H1 (cell line): Measurements from ENCODE around the gene MAN2C1. TPM values are rescaled to one million over a fixed set of nuclear protein-coding genes. Genes with fewer than 3 reads are reported as not detected.

Experiments used
- CHD2 ChIP-seq: IDR thresholded peaks from 2 replicates; pipeline ENCODE4 v1.6.1; 2012; ENCODE audit warnings: low read length, improper control_type of control experiment
- CHD7 ChIP-seq: fragments of 300-600 bp; sonication (generic); IDR thresholded peaks from 2 replicates; pipeline ENCODE4 v1.7.1; 2012; ENCODE audit warnings: low read length, moderate library complexity, mild to moderate bottlenecking, inconsistent platforms; ENCODE audit not compliant: insufficient replicate concordance
- KDM5A ChIP-seq: fragments of 200-600 bp; IDR thresholded peaks from 2 replicates; pipeline ENCODE4 v1.7.1; 2012; ENCODE audit warnings: mild to moderate bottlenecking, low read length, inconsistent platforms, mixed read lengths
- NRF1 ChIP-seq: IDR thresholded peaks from 2 replicates; pipeline ENCODE4 v1.6.1; 2011; ENCODE audit warnings: mild to moderate bottlenecking, low read depth, low read length, improper control_type of control experiment
- RFX5 ChIP-seq: IDR thresholded peaks from 2 replicates; pipeline ENCODE4 v1.6.1; 2011; ENCODE audit warnings: low read depth, low read length, improper control_type of control experiment, borderline replicate concordance
- SP2 ChIP-seq: IDR thresholded peaks from 2 replicates; pipeline ENCODE4 v1.6.1; 2012; ENCODE audit warnings: mild to moderate bottlenecking, low read length, inconsistent platforms
- SRF ChIP-seq: IDR thresholded peaks from 2 replicates; pipeline ENCODE4 v1.6.1; 2011; ENCODE audit warnings: mild to moderate bottlenecking, low read depth, low read length, moderate library complexity
- USF2 ChIP-seq: IDR thresholded peaks from 2 replicates; pipeline ENCODE4 v1.6.1; 2011; ENCODE audit warnings: low read length, improper control_type of control experiment
- polyA plus RNA-seq, 7 experiments: library from polyadenylated mRNA; depleted of rRNA in 3 of 7; stranded (reverse) in 5 of 7; unstranded in 2 of 7; fragments of >200 nt in 5 of 7; fragments of 200-250 nt in 2 of 7; gene quantifications; 1 replicate in 5 of 7; 2 replicates in 1 of 7; 4 replicates in 1 of 7; pipeline versions ENCODE4 v1.2.1 to v1.2.3, GENCODE V29; 2011 to 2013; ENCODE audit warnings: missing spikeins in 2 of 7, mixed read lengths in 2 of 7
- total RNA-seq: library from RNA; stranded (reverse); fragmentation: NEBNext Ultra II Directional; extraction: Animal tissue kit (Norgen Biotek cat#: 25700); gene quantifications from 2 replicates; pipeline ENCODE4 v1.2.1, GENCODE V29; 2021

Gene MAN2C1
- total and polyA plus RNA-seq, 2 of the 8 experiments (the other 6 are each of a cell fraction or from before 2014, with no cell fraction given) = 56.3 to 88.9 TPM

- TF ChIP-seq CHD7 (no peak), NRF1 (no peak), SP2 (no peak), CHD2 (no peak), USF2 (no peak), KDM5A (no peak), SRF (no peak), RFX5 (no peak)
Measured at GRCh38 chr15:75364881-75365280, 3.5 kb downstream of the MAN2C1 start (continued).
